Hepatocyte (in vitro differentiated cells): ENCODE measurements around the gene LDLRAD3. TPM values are rescaled to one million over a fixed set of nuclear protein-coding genes. Genes with fewer than 3 reads are reported as not detected.

Experiments
- DNase-seq: peaks from one replicate; pipeline ENCODE4 v3.0.0-alpha.2; 2016; ENCODE audit warnings: low spot score
- H2AFZ ChIP-seq: fragments of 200-600 bp; sonication (generic); 2 replicates; pipeline ENCODE4 v1.6.0; 2016; ENCODE audit warnings: antibody characterized with exemption, mild to moderate bottlenecking
- H3K27ac ChIP-seq: fragments of 200-600 bp; sonication (generic); 2 replicates; pipeline ENCODE4 v1.5.1; 2016; ENCODE audit warnings: mild to moderate bottlenecking
- H3K27me3 ChIP-seq: fragments of 200-600 bp; sonication (generic); 2 replicates; pipeline ENCODE4 v1.6.1; 2016
- H3K36me3 ChIP-seq: fragments of 200-600 bp; sonication (generic); replicated peaks from 2 replicates; pipeline ENCODE4 v1.5.1; 2016; ENCODE audit warnings: low read depth; ENCODE audit not compliant: insufficient read depth
- H3K4me1 ChIP-seq: fragments of 200-600 bp; sonication (generic); 2 replicates; pipeline ENCODE4 v1.5.1; 2016; ENCODE audit warnings: mild to moderate bottlenecking, moderate library complexity; ENCODE audit not compliant: insufficient read depth
- H3K4me2 ChIP-seq: fragments of 200-600 bp; sonication (generic); 2 replicates; pipeline ENCODE4 v1.6.0; 2016
- H3K4me3 ChIP-seq: fragments of 200-600 bp; sonication (generic); 2 replicates; pipeline ENCODE4 v1.5.1; 2016; ENCODE audit warnings: mild to moderate bottlenecking
- H3K79me2 ChIP-seq: fragments of 200-600 bp; sonication (generic); 2 replicates; pipeline ENCODE4 v1.6.0; 2017; ENCODE audit warnings: mild to moderate bottlenecking
- H3K9me2 ChIP-seq: fragments of 200-600 bp; sonication (generic); replicated peaks from 2 replicates; pipeline ENCODE4 v1.6.0; 2017; ENCODE audit warnings: mild to moderate bottlenecking; ENCODE audit not compliant: insufficient read depth
- H3K9me3 ChIP-seq: fragments of 200-600 bp; sonication (generic); 2 replicates; pipeline ENCODE4 v1.5.1; 2016; ENCODE audit warnings: low read depth, mild to moderate bottlenecking
- H4K20me1 ChIP-seq: fragments of 200-600 bp; sonication (generic); 2 replicates; pipeline ENCODE4 v1.6.0; 2016; ENCODE audit warnings: mild to moderate bottlenecking; ENCODE audit not compliant: insufficient read depth, poor library complexity, severe bottlenecking
- CTCF ChIP-seq: fragments of 200-600 bp; sonication (generic); IDR thresholded peaks from 2 replicates; pipeline ENCODE4 v1.5.1; 2016; ENCODE audit warnings: antibody characterized with exemption, mild to moderate bottlenecking; ENCODE audit not compliant: poor library complexity
- EZH2 ChIP-seq: fragments of 200-600 bp; sonication (generic); IDR thresholded peaks from 2 replicates; pipeline ENCODE4 v1.6.1; 2016; ENCODE audit warnings: antibody characterized with exemption, mild to moderate bottlenecking, borderline replicate concordance
- EZH2phosphoT487 ChIP-seq: fragments of 200-600 bp; sonication (generic); IDR thresholded peaks from one replicate; pipeline ENCODE4 v1.6.1; 2018; ENCODE audit warnings: antibody characterized with exemption, mild to moderate bottlenecking, low read depth, moderate library complexity; ENCODE audit not compliant: unreplicated experiment, severe bottlenecking
- WGBS: methylation state at CpG from one replicate; pipeline ENCODE4 v1.1.6; 2016; ENCODE audit warnings: low lambda C conversion rate; ENCODE audit errors: missing lambda C conversion rate; 5-methylcytosine and 5-hydroxymethylcytosine counted together
- polyA plus RNA-seq: library from polyadenylated mRNA; unstranded; fragments of >200 nt; fragmentation: Nextera tagmentation; extraction: Ambion mirVana; gene quantifications from 2 replicates; pipeline ENCODE4 v1.2.1, GENCODE V29; 2016
- total RNA-seq: library from RNA; depleted of rRNA; stranded (reverse); fragments of >200 nt; gene quantifications from 2 replicates; pipeline ENCODE4 v1.2.3, GENCODE V29; 2014

LDLRAD3 gene
- total and polyA plus RNA-seq, 2 experiments from 2014 or later, result 12.2 TPM

GRCh38 chr11:36103933-36104530, 160.2 kb downstream of the LDLRAD3 start:
- no peaks in the 10 kb centered on the region for H3K9me2 ChIP-seq
- no peak overlapping the region for H3K27ac ChIP-seq
- no peaks in the 10 kb centered on the region for H3K27me3 ChIP-seq
- no peaks in the 10 kb centered on the region for H3K36me3 ChIP-seq
- H3K9me3 ChIP-seq, result no peaks in the 10 kb centered on the region
- no peaks in the 10 kb centered on the region for H4K20me1 ChIP-seq
- DNase-seq, result no peak
- peaks cover under 1% of the 10 kb centered on the region for H3K4me1 ChIP-seq
- no peaks in the 10 kb centered on the region for H3K79me2 ChIP-seq
- H3K4me2 ChIP-seq, result no peak overlapping the region
- 90% methylated on average over 11 of the region's 11 CpGs for WGBS
- no peak overlapping the region for H3K4me3 ChIP-seq
- no peak overlapping the region for H2AFZ ChIP-seq
- TF ChIP-seq CTCF (no peak), EZH2phosphoT487 (no peak), EZH2 (no peak)

GRCh38 chr11:36104660-36104992, 160.8 kb downstream of the LDLRAD3 start:
- no peak overlapping the region for H3K27ac ChIP-seq
- 59% methylated on average over 4 of the region's 4 CpGs for WGBS

GRCh38 chr11:36105743-36106581, 162.1 kb downstream of the LDLRAD3 start:
- TF ChIP-seq CTCF (no peak), EZH2 (no peak), EZH2phosphoT487 (no peak)
- H2AFZ ChIP-seq, result no peak overlapping the region
- WGBS, result 93% methylated on average over 9 of the region's 9 CpGs

More at GRCh38 chr11:36104660-36104992, 160.8 kb downstream of the LDLRAD3 start:
- no peaks in the 10 kb centered on the region for H3K27me3 ChIP-seq
- no peak overlapping the region for H2AFZ ChIP-seq
- no peaks in the 10 kb centered on the region for H4K20me1 ChIP-seq
- DNase-seq, result no peak
- no peaks in the 10 kb centered on the region for H3K9me3 ChIP-seq
- TF ChIP-seq CTCF (no peak), EZH2 (no peak), EZH2phosphoT487 (no peak)
- H3K9me2 ChIP-seq, result no peaks in the 10 kb centered on the region
- no peak overlapping the region for H3K4me2 ChIP-seq
- no peaks in the 10 kb centered on the region for H3K79me2 ChIP-seq
- H3K36me3 ChIP-seq, result no peaks in the 10 kb centered on the region
- H3K4me3 ChIP-seq, result no peak overlapping the region
- H3K4me1 ChIP-seq, result no peaks in the 10 kb centered on the region

More at GRCh38 chr11:36105743-36106581, 162.1 kb downstream of the LDLRAD3 start:
- Histone ChIP-seq H3K9me2 (no peaks in the 10 kb centered on the region), H3K27ac (no peak overlapping the region), H3K4me2 (no peak overlapping the region), H3K79me2 (no peaks in the 10 kb centered on the region), H3K36me3 (no peaks in the 10 kb centered on the region), H3K27me3 (no peaks in the 10 kb centered on the region), H3K9me3 (no peaks in the 10 kb centered on the region), H4K20me1 (no peaks in the 10 kb centered on the region), H3K4me3 (no peak overlapping the region), H3K4me1 (no peaks in the 10 kb centered on the region)
- no peak for DNase-seq
